Measurements from ENCODE around the gene ITGAE. TPM values are rescaled to one million over a fixed set of nuclear protein-coding genes. Genes with fewer than 3 reads are reported as not detected.
"Not testable (repeated sequence)": the region's sequence is repeated elsewhere in the genome, so short reads cannot be mapped to it uniquely, and the experiment has no call there.

The ITGAE gene
- total and polyA plus RNA-seq, 8 donors: 4.4 to 29.0 (median 7.0) TPM

DNA sequence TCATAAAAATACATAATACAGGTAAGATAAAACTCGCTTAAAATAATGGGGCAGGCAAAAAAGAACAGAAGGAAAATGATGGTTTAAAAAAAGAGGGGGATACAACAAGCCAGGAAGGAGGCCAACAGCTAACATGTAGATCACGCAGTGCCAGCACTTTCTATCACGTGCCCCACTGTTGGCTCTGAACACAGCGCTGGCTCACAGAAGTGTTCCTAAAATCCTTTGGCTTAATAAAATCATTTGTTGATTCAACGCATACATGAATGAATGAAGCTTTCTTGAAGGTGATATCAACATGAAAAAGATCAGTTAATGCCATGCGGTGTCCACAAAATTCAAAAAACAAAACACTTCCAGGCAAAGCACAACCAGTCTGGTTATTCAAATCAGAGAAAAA is 8.5 kb downstream of the ITGAE start:
- H3K27me3 ChIP-seq: no peaks in the 10 kb centered on the region
- no peaks in the 10 kb centered on the region for H3K4me1 ChIP-seq
- no peak overlapping the region for H3K27ac ChIP-seq
- TF ChIP-seq, protein P1, sequence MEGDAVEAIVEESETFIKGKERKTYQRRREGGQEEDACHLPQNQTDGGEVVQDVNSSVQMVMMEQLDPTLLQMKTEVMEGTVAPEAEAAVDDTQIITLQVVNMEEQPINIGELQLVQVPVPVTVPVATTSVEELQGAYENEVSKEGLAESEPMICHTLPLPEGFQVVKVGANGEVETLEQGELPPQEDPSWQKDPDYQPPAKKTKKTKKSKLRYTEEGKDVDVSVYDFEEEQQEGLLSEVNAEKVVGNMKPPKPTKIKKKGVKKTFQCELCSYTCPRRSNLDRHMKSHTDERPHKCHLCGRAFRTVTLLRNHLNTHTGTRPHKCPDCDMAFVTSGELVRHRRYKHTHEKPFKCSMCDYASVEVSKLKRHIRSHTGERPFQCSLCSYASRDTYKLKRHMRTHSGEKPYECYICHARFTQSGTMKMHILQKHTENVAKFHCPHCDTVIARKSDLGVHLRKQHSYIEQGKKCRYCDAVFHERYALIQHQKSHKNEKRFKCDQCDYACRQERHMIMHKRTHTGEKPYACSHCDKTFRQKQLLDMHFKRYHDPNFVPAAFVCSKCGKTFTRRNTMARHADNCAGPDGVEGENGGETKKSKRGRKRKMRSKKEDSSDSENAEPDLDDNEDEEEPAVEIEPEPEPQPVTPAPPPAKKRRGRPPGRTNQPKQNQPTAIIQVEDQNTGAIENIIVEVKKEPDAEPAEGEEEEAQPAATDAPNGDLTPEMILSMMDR (IDR thresholded peaks at IDR 0.05): no peak
- ATAC-seq: peak in 1 of 4 donors; percentile 40
- DNase-seq: peak in 1 of 6 donors; percentile 18
- FAIRE-seq: no peak
- intact Hi-C loops (cut with DNase I): no loop called here
- no peaks in the 10 kb centered on the region for H3K9me3 ChIP-seq
- H3K36me3 ChIP-seq: no peaks in the 10 kb centered on the region
- no peak overlapping the region for H3K4me3 ChIP-seq
- WGBS, 2 donors: 57 to 58% methylated on average over 6 of the region's 6 CpGs

DNA sequence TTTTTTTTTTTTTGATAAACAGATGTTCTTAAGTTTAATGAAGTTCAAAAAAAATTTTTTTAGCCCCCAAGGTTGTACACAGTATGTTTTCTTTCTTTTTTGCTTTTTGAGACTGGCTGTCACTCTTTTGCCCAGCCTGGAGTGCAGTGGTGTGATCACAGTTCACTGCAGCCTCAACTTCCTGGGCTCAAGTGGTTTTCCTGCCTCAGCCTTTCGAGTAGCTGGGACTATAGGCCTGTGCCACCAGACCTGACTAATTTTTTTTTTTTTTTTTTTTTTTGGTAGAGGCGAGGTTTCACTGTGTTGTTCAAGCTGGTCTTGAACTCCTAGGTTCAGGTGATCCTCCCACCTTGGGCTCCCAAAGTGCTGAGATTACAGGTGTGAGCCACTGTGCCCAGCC is 12.8 kb downstream of the ITGAE start:
- TF ChIP-seq, protein P1 (IDR thresholded peaks at IDR 0.05): no peak
- Histone ChIP-seq H3K4me1 (no peaks in the 10 kb centered on the region), H3K27me3 (no peaks in the 10 kb centered on the region), H3K36me3 (no peaks in the 10 kb centered on the region), H3K27ac (no peak overlapping the region), H3K9me3 (no peaks in the 10 kb centered on the region), H3K4me3 (no peak overlapping the region)
- WGBS, 2 donors: 73 to 74% methylated on average over 2 of the region's 2 CpGs
- FAIRE-seq: no peak
- ATAC-seq: peak in 1 of 4 donors; percentile 17
- DNase-seq: no peak
- intact Hi-C loops (cut with DNase I): no loop called here

DNA sequence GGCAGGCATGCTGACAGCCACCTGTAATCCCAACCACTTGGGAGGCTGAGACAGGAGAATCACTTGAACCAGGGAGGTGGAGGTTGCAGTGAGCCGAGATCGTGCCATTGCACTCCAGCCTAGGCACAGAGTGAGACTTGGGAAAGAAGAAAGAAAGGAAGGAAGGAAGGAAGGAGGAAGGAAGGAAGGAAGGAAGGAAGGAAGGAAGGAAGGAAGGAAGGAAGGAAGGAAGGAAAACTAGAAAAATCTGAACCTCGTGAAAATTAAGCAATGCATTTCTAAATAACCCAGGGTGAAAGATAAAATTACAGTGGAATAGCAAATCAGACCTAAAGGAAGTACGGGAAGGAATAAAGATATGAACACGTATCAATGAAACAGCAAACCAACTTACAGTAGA is 15.7 kb downstream of the ITGAE start:
- ATAC-seq; H3K27me3 ChIP-seq; H3K4me3 ChIP-seq; H3K27ac ChIP-seq; intact Hi-C loops (cut with DNase I); H3K36me3 ChIP-seq; H3K9me3 ChIP-seq; DNase-seq; FAIRE-seq; H3K4me1 ChIP-seq: not testable (repeated sequence)
- 71 to 81% methylated on average over 5 of the region's 5 CpGs for WGBS, 2 donors

DNA sequence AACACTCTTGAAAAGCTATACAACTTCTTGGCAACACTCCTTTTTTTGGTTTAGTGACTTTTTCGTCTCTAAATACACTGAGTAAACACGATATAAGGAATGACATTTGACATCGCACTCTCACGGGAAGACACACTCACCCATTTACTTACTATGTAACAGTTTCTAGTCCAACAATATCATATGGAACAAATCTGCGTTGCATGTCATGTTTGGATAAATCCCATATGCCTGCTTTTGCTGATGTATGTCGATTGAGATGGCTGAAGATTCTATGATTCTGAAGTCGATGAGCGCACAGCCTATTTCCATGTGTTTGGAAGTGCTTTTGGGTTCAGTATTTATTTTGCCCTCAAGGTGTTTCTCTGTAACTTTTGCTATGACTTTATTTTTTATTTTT is 18.2 kb downstream of the ITGAE start:
- Histone ChIP-seq H3K27ac (no peak overlapping the region), H3K4me3 (no peak overlapping the region), H3K4me1 (no peaks in the 10 kb centered on the region), H3K36me3 (no peaks in the 10 kb centered on the region), H3K9me3 (no peaks in the 10 kb centered on the region), H3K27me3 (no peaks in the 10 kb centered on the region)
- no peak for DNase-seq
- intact Hi-C loops (cut with DNase I): no loop called here
- no peak for FAIRE-seq
- TF ChIP-seq, protein P1 (IDR thresholded peaks at IDR 0.05): no peak
- WGBS, 2 donors: 78 to 84% methylated on average over 8 of the region's 8 CpGs
- ATAC-seq: no peak

DNA sequence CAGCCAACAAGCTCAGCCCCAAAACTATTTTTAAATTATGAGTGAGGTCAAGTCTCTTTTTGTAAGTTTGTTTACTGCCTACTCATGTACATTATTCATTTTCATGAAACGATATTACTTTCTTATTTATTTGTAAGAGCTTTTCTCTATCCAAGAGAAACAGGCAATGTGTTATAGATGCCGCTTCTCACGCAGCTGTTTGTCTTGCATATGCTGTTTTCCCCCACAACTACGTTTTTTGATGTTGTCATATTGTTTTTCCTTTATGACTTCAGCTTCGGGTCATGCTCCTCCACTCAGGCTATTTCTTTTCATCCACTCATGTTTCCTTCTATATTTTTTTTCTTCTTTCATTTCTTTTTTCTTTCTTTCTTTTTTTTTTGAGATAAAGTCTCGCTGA is 20.0 kb downstream of the ITGAE start:
- Histone ChIP-seq H3K27me3 (no peaks in the 10 kb centered on the region), H3K36me3 (no peaks in the 10 kb centered on the region), H3K27ac (no peak overlapping the region), H3K4me3 (no peak overlapping the region), H3K4me1 (no peaks in the 10 kb centered on the region), H3K9me3 (no peaks in the 10 kb centered on the region)
- 74 to 81% methylated on average over 6 of the region's 6 CpGs for WGBS, 2 donors
- intact Hi-C loops (cut with DNase I): no loop called here
- ATAC-seq (no peak), DNase-seq (no peak), FAIRE-seq (no peak)
- TF ChIP-seq, protein P1 (IDR thresholded peaks at IDR 0.05): no peak
